ENCODE measurements around the gene OXNAD1.

Gene OXNAD1

GRCh38 chr3:16335333-16335732 lies 70.3 kb downstream of the OXNAD1 start:
- Histone ChIP-seq H4K20me1 (ENCODE audit: insufficient read depth, low read length, poor library complexity, severe bottlenecking) (no peaks in the 10 kb centered on the region), H3K79me2 (ENCODE audit: insufficient read depth, low read length) (peaks cover 35% of the 10 kb centered on the region; the same call in 1 of the 2 replicates)

GRCh38 chr3:16335772-16336645 lies 71.0 kb downstream of the OXNAD1 start:
- TF ChIP-seq CTCF (conservative IDR thresholded peaks at IDR 0.05; ENCODE audit: low read length) (no peak), EZH2phosphoT487 (IDR thresholded peaks at IDR 0.05; ENCODE audit: borderline replicate concordance) (no peak)
- H3K9me3 ChIP-seq (ENCODE audit: insufficient read depth, low read depth, low read length) = peaks cover 11% of the 10 kb centered on the region; the same call in 1 of the 2 replicates
- H3K79me2 ChIP-seq (ENCODE audit: insufficient read depth, low read length) = peaks cover 37% of the 10 kb centered on the region; the same call in 1 of the 2 replicates
- H3K4me1 ChIP-seq (ENCODE audit: insufficient read depth, low read length, poor library complexity, severe bottlenecking) = peaks cover 38% of the 10 kb centered on the region
- no peak overlapping the region for H3K9ac ChIP-seq (ENCODE audit: low read depth, low read length, poor library complexity, severe bottlenecking)
- H3K9me2 ChIP-seq (replicated peaks; ENCODE audit: low read depth, low read length) = no peaks in the 10 kb centered on the region
- no peaks in the 10 kb centered on the region for H3K27me3 ChIP-seq (ENCODE audit: insufficient read depth, low read length, poor library complexity, severe bottlenecking)
- H3K4me2 ChIP-seq (ENCODE audit: low read depth, low read length, poor library complexity, severe bottlenecking) = no peak overlapping the region
- no peaks in the 10 kb centered on the region for H3F3A ChIP-seq (ENCODE audit: low read depth)
- no peaks in the 10 kb centered on the region for H4K20me1 ChIP-seq (ENCODE audit: insufficient read depth, low read length, poor library complexity, severe bottlenecking)
- no peak overlapping the region for H3K4me3 ChIP-seq (ENCODE audit: low read length, poor library complexity, severe bottlenecking)
- peaks cover 41% of the 10 kb centered on the region for H3K36me3 ChIP-seq (ENCODE audit: insufficient read depth, low read length)
- no peak overlapping the region for H2AFZ ChIP-seq (ENCODE audit: low read length)

More at GRCh38 chr3:16335333-16335732, 70.3 kb downstream of the OXNAD1 start:
- H3K36me3 ChIP-seq (ENCODE audit: insufficient read depth, low read length) = peaks cover 48% of the 10 kb centered on the region
- H3K27me3 ChIP-seq (ENCODE audit: insufficient read depth, low read length, poor library complexity, severe bottlenecking) = no peaks in the 10 kb centered on the region
- H3K4me2 ChIP-seq (ENCODE audit: low read depth, low read length, poor library complexity, severe bottlenecking) = no peak overlapping the region
- TF ChIP-seq CTCF (conservative IDR thresholded peaks at IDR 0.05; ENCODE audit: low read length) = no peak
- no peak for TF ChIP-seq EZH2phosphoT487 (IDR thresholded peaks at IDR 0.05; ENCODE audit: borderline replicate concordance)
- no peaks in the 10 kb centered on the region for H3F3A ChIP-seq (ENCODE audit: low read depth)
- H3K4me1 ChIP-seq (ENCODE audit: insufficient read depth, low read length, poor library complexity, severe bottlenecking) = peaks cover 35% of the 10 kb centered on the region
- no peak overlapping the region for H3K9ac ChIP-seq (ENCODE audit: low read depth, low read length, poor library complexity, severe bottlenecking)
- peaks cover 11% of the 10 kb centered on the region; the same call in 1 of the 2 replicates for H3K9me3 ChIP-seq (ENCODE audit: insufficient read depth, low read depth, low read length)
- no peak overlapping the region for H2AFZ ChIP-seq (ENCODE audit: low read length)
- H3K4me3 ChIP-seq (ENCODE audit: low read length, poor library complexity, severe bottlenecking) = no peak overlapping the region
- no peaks in the 10 kb centered on the region for H3K9me2 ChIP-seq (replicated peaks; ENCODE audit: low read depth, low read length)

- Histone ChIP-seq H3K4me3 (ENCODE audit: low read length, poor library complexity, severe bottlenecking) (no peak overlapping the region), H3K9me2 (replicated peaks; ENCODE audit: low read depth, low read length) (no peaks in the 10 kb centered on the region), H3K4me1 (ENCODE audit: insufficient read depth, low read length, poor library complexity, severe bottlenecking) (peaks cover 42% of the 10 kb centered on the region), H3K9me3 (ENCODE audit: insufficient read depth, low read depth, low read length) (peaks cover 3% of the 10 kb centered on the region; the same call in 1 of the 2 replicates), H4K20me1 (ENCODE audit: insufficient read depth, low read length, poor library complexity, severe bottlenecking) (no peaks in the 10 kb centered on the region), H3K79me2 (ENCODE audit: insufficient read depth, low read length) (peaks cover 40% of the 10 kb centered on the region; the same call in 1 of the 2 replicates), H3K4me2 (ENCODE audit: low read depth, low read length, poor library complexity, severe bottlenecking) (no peak overlapping the region), H3K9ac (ENCODE audit: low read depth, low read length, poor library complexity, severe bottlenecking) (no peak overlapping the region), H3K36me3 (ENCODE audit: insufficient read depth, low read length) (peaks cover 33% of the 10 kb centered on the region), H2AFZ (ENCODE audit: low read length) (no peak overlapping the region), H3F3A (ENCODE audit: low read depth) (no peaks in the 10 kb centered on the region), H3K27me3 (ENCODE audit: insufficient read depth, low read length, poor library complexity, severe bottlenecking) (no peaks in the 10 kb centered on the region)
- TF ChIP-seq EZH2phosphoT487 (IDR thresholded peaks at IDR 0.05; ENCODE audit: borderline replicate concordance) (no peak), CTCF (conservative IDR thresholded peaks at IDR 0.05; ENCODE audit: low read length) (no peak)
Observed at GRCh38 chr3:16336825-16337224, 71.8 kb downstream of the OXNAD1 start.
